ENCODE data around the gene ATPAF1.

DNA sequence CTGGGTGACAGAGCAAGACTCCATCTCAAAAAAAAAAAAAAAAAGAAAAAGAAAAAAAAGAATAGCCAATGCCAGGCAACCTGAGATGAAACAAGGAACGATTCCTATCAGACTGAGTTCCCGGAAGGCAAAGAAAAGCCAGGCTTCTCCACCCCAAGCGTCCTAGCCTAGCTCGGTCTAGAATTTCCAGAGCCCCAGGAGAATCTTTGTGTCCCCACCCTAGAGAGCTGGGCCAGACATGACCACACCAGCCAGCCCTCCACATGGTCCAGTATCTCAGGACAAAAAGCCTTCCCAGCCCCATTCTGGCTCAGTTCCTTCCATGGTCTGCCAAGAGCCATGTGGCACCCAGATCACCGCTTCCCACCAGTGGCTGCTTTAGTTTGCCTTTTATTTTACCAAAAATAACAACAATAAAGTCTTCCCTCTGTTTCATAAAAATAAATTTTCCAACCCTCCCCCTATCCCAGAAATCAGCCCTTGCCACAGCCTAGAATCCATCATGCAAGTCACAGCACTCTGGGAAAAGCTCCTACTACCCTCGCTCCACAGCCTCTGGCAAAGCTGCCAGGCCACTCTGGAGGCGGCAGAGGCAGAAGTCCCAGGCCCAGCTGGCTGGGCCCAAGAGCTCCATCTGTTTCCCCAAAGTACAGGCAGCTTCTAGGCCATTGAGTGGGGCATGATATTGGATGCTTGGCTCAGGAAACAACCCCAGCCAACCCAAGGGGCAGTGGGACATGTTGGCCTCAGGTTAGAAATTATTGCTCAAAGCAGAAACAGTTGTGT, 60.6 kb downstream of the ATPAF1 start:
- TF ChIP-seq, protein P1, sequence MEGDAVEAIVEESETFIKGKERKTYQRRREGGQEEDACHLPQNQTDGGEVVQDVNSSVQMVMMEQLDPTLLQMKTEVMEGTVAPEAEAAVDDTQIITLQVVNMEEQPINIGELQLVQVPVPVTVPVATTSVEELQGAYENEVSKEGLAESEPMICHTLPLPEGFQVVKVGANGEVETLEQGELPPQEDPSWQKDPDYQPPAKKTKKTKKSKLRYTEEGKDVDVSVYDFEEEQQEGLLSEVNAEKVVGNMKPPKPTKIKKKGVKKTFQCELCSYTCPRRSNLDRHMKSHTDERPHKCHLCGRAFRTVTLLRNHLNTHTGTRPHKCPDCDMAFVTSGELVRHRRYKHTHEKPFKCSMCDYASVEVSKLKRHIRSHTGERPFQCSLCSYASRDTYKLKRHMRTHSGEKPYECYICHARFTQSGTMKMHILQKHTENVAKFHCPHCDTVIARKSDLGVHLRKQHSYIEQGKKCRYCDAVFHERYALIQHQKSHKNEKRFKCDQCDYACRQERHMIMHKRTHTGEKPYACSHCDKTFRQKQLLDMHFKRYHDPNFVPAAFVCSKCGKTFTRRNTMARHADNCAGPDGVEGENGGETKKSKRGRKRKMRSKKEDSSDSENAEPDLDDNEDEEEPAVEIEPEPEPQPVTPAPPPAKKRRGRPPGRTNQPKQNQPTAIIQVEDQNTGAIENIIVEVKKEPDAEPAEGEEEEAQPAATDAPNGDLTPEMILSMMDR (IDR thresholded peaks at IDR 0.05) = no peak
- TF ChIP-seq POLR2A (IDR thresholded peaks at IDR 0.05) = no peak
